Ascending aorta (tissue), 2 donors: ENCODE data around the gene FGF21. TPM values are rescaled to one million over a fixed set of nuclear protein-coding genes. Genes with fewer than 3 reads are reported as not detected.

ENCODE experiments used
- DNase-seq, 2 donors: peaks; one replicate each; pipeline ENCODE4 v3.0.0-alpha.2; 2019; ENCODE audit warnings: low spot score in 2 of 2
- H3K27ac ChIP-seq, 2 donors: fragments of 200-600 bp; sonication (generic); one replicate each; pipeline ENCODE4 v1.5.1; 2016 to 2017; ENCODE audit warnings: mild to moderate bottlenecking in 1 of 2
- H3K27me3 ChIP-seq: fragments of 200-600 bp; sonication (generic); one replicate; pipeline ENCODE4 v1.5.1; 2017
- H3K36me3 ChIP-seq, 2 donors: fragments of 200-600 bp; sonication (generic); one replicate each; pipeline ENCODE4 v1.5.1; 2016
- H3K4me1 ChIP-seq, 2 donors: fragments of 200-600 bp; sonication (generic); one replicate each; pipeline ENCODE4 v1.5.1; 2016 to 2017; ENCODE audit warnings: mild to moderate bottlenecking in 1 of 2
- H3K4me3 ChIP-seq, 2 donors: fragments of 200-600 bp; sonication (generic); one replicate each; pipeline ENCODE4 v1.5.1; 2016 to 2017; ENCODE audit warnings: mild to moderate bottlenecking in 1 of 2
- H3K9me3 ChIP-seq, 2 donors: fragments of 200-600 bp; sonication (generic); one replicate each; pipeline ENCODE4 v1.5.1; 2016
- intact Hi-C: fragments of 100-400 bp; cut with DNase I; formaldehyde crosslinking; loops from one replicate; pipeline ENCODE4 v1.15.1; 2023
- total RNA-seq: library from RNA; depleted of rRNA; stranded (reverse); fragments of >200 nt; gene quantifications from one replicate; pipeline ENCODE4 v1.1.0, GENCODE V29; 2016
- TF ChIP-seq, protein P1 (sequence below), 3 experiments: fragments of 200-600 bp in 2 of 3; fragments of 450-650 bp in 1 of 3; sonication (generic) in 2 of 3; IDR thresholded peaks; one replicate each; pipeline ENCODE4 v1.5.1; 2016 to 2019; ENCODE audit warnings: antibody characterized with exemption in 3 of 3, mild to moderate bottlenecking in 1 of 3, moderate library complexity in 1 of 3

Gene FGF21
- not detected for total RNA-seq

DNA sequence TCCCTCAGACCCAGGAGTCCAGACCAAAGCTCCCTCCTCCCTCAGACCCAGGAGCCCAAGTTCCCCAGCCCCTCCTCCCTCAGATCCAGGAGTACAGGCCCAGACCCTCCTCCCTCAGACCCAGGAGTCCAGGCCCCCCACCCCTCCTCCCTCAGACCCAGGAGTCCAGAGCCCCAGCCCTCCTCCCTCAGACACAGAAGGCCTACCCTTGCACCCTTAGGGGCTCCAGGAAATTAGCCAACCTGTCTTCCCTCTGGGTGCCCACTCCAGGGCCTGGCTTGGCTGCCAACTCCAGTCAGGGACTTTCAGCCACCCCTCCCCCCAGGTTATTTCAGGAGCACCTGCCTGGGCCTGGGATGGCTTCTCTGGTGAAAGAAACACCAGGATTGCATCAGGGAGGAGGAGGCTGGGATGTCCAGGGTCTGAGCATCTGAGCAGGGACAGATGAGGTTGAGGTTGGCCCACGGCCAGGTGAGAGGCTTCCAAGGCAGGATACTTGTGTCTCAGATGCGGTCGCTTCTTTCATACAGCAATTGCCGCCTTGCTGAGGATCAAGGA, at the start of gene FGF21:
Gene FGF21, plus strand, starts transcription at position 441 of the 558 bp plus-strand sequence. CDS start 713 bp downstream, outside the sequence.
- Histone ChIP-seq H3K4me3 (no peak within 1 kb of the TSS), H3K9me3 (no peaks in the 10 kb centered on the region), H3K27ac (no peak within 1 kb of the TSS), H3K27me3 (no peaks in the 10 kb centered on the region), H3K36me3 (no peaks in the 10 kb centered on the region), H3K4me1 (peaks cover 3 to 9% of the 10 kb centered on the region in 2 donors)
- TF ChIP-seq, protein P1, sequence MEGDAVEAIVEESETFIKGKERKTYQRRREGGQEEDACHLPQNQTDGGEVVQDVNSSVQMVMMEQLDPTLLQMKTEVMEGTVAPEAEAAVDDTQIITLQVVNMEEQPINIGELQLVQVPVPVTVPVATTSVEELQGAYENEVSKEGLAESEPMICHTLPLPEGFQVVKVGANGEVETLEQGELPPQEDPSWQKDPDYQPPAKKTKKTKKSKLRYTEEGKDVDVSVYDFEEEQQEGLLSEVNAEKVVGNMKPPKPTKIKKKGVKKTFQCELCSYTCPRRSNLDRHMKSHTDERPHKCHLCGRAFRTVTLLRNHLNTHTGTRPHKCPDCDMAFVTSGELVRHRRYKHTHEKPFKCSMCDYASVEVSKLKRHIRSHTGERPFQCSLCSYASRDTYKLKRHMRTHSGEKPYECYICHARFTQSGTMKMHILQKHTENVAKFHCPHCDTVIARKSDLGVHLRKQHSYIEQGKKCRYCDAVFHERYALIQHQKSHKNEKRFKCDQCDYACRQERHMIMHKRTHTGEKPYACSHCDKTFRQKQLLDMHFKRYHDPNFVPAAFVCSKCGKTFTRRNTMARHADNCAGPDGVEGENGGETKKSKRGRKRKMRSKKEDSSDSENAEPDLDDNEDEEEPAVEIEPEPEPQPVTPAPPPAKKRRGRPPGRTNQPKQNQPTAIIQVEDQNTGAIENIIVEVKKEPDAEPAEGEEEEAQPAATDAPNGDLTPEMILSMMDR (IDR thresholded peaks at IDR 0.05) = no peak
- DNase-seq = no peak
- intact Hi-C loops = no loop called here

GRCh38 chr19:48708471-48708870, 46.9 kb upstream of the FGF21 start:
- no peak overlapping the region for H3K27ac ChIP-seq
- no peak overlapping the region for H3K4me3 ChIP-seq
- intact Hi-C loops = no loop called here
- DNase-seq = no peak
- H3K4me1 ChIP-seq = peaks cover 2 to 3% of the 10 kb centered on the region in 2 donors
- no peaks in the 10 kb centered on the region for H3K9me3 ChIP-seq
- TF ChIP-seq, protein P1 (IDR thresholded peaks at IDR 0.05) = no peak
- peaks cover 0 to 2% of the 10 kb centered on the region in 2 donors for H3K36me3 ChIP-seq
- H3K27me3 ChIP-seq = no peaks in the 10 kb centered on the region

GRCh38 chr19:48711106-48711662, 44.1 kb upstream of the FGF21 start:
- Histone ChIP-seq H3K27ac (no peak overlapping the region), H3K36me3 (no peaks in the 10 kb centered on the region), H3K4me3 (no peak overlapping the region), H3K4me1 (peaks cover 12 to 14% of the 10 kb centered on the region in 2 donors), H3K27me3 (no peaks in the 10 kb centered on the region), H3K9me3 (no peaks in the 10 kb centered on the region)
- no peak for DNase-seq
- intact Hi-C loops = loop anchor here (5.0 to 10.0 kb wide), 2 partner anchors 126 to 346 kb away; partner anchors contain the start of genes HSD17B14, SYNGR4 and TMEM143
- TF ChIP-seq, protein P1 (IDR thresholded peaks at IDR 0.05) = no peak

DNA sequence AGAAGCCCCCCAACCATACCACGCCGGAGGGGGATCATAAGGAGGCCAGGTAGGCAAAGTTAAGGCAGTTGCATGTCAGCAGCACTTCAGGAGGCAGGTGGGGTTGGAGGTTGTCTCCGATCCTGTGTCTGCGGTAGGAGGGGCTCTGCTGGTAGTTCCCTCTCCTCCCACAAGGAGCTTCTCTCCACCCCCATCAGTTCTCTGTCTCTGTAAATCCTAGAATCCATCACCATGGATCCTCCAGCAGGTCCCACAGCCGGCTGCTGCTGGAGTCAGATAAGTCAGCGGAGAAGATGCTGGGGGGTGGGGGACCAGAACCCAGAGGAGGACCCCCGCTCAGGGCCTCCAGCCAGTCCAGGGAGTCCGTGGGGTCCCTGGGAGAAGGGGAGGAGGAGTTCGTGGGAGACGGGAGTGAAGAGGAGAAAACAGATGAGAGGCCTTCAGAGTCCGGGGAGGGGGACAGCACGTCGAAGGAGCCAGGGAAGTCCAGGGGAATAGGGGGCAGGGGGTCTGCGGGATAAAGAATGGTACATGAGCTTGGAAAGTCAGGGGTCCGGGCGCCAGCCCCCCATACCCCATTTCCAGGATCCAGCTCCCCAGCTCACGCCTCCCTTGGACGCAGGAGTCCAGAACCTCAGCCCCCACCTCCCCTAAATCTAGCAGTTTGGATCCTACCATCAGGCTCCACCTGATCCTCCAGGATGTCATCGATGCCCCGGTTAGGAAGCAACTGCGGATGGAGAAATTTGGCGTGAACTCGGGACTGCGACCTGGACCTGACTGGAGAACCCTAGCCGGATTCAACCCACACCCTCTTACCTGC, 42.1 kb upstream of the FGF21 start:
- Histone ChIP-seq H3K27me3 (no peaks in the 10 kb centered on the region), H3K4me1 (peaks cover 12 to 18% of the 10 kb centered on the region in 2 donors), H3K4me3 (peak overlapping the region; percentile 64 to 75), H3K9me3 (no peaks in the 10 kb centered on the region), H3K36me3 (no peaks in the 10 kb centered on the region), H3K27ac (peak overlapping the region in 1 of 2 donors; percentile 46)
- TF ChIP-seq, protein P1 (IDR thresholded peaks at IDR 0.05) = no peak
- intact Hi-C loops = loop anchor here (5.0 to 10.0 kb wide), 2 partner anchors 124 to 348 kb away; partner anchors contain the start of genes HSD17B14, SYNGR4 and TMEM143
- DNase-seq = no peak

DNA sequence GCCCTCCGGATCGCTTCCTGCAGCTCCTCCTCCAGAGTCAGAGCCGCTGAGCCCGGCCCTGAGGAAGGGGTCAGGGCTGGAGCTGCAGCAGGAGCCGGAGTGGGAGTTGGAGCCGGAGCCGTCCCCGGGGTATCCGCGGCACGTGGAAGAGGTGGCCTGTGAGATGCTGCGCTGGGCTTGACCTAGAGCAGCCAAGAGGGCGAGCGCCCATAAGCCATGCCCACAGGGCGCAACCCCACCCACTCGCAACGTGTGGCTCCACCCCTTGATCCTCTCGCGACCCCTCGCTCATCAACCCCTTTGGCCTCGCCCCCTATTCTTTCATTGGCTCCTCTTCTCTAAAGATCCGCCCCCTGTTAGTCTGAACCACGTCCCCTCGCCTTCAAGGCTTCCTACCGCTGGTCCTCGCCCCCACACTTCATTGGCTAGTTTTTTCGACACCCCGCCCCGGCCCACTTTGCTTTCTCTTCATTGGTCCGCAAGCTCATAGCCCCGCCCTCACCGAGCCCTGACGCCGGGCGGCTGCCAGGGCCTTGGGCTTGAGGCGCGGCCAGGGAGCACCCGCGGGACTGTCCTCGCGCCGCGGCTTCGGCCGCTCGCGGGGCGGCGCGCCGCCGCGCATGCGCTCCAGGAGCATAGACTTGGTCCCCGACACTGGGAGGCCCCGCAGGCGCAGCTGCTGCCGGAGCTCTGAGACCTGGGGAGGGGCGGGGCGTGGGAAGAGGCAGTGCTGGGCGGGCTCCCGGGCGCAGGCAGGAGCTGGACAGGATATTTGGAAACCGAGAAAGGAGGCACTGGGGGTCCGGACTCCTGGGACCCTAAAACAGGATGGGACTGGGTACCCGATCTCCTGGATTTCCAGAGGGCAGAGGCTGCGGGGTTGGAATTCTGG, 41.2 kb upstream of the FGF21 start:
- TF ChIP-seq, protein P1 (IDR thresholded peaks at IDR 0.05) = no peak

More for the DNA sequence above, 41.2 kb upstream of the FGF21 start:
- Histone ChIP-seq H3K27me3 (no peaks in the 10 kb centered on the region), H3K4me3 (peak overlapping the region; percentile 64 to 75), H3K9me3 (no peaks in the 10 kb centered on the region), H3K27ac (peak overlapping the region; percentile 69 to 79), H3K36me3 (no peaks in the 10 kb centered on the region), H3K4me1 (peaks cover 12 to 18% of the 10 kb centered on the region in 2 donors)
- DNase-seq = peak; percentile 97 to 99
- intact Hi-C loops = loop anchor here (1.0 to 10.0 kb wide), 5 partner anchors 24 to 349 kb away; partner anchors contain the start of genes CA11, HSD17B14, SYNGR4 and TMEM143
